ENCODE results near the gene LYZL2.

LYZL2 gene

DNA sequence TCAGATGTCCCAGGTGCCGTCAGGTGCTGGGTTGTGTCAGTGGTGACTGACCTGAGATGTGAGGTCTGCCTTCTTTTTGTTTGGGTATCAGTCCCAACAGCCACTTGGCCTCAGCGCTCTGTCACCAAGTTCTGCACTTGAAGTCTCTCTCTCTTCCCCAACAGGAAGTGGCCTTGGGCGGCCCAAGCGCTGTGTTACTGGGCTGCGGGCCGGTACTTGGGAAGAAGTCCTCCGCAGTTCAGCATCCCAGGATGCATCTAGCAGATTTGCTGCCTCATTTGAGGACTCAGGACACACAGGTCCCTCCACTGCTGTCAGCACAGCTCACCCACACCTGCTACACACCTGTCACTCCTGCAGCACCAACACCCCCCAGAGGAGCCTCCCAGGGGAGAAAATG is 40.1 kb downstream of the LYZL2 start:
- peak; percentile 35 to 49 for DNase-seq

DNA sequence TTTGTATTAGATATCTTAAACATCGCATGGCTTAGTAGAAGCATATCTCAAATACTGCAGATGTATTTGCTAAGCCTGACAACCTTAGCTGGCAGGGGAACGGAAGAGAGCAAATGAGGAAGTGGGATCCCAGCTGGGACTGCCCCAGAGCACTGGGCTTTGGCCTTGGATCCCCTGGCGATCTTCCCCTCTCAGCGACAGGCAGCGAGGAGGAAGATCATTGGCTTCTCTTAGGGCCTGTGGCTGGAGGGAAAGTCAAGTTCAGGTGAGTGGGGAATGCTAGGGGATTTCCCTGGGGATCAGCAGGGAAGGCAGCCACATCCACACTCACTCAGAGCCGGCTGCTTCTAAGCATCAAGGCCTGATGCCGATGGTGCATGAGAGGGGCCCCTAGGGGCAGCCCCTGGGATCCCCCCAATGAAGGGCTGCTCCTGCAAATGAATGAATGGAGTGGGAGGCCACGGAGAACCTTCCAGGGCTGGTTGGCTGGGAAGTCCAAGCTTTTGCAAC is 42.0 kb downstream of the LYZL2 start:
- peak; percentile 79 to 86 for DNase-seq

DNA sequence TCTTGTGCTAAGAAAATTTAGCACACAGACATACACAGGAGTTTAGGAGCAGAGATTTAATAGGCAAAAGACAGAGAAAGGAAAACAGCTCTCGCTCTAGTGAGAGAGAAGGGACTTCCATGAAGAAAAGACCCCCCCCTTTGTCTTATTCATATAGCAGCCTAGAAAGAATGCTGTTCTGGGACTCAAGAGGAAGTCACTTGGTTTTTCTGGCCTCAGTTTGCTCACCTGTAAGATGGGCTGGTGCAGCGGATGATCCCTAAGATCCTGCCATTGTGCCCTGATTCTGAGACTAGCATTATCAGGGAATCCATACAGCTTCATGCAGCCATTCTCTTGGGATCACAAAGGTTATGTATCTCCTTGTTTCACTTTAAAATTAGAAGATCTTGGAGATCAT is 42.7 kb downstream of the LYZL2 start:
- DNase-seq = no peak

DNA sequence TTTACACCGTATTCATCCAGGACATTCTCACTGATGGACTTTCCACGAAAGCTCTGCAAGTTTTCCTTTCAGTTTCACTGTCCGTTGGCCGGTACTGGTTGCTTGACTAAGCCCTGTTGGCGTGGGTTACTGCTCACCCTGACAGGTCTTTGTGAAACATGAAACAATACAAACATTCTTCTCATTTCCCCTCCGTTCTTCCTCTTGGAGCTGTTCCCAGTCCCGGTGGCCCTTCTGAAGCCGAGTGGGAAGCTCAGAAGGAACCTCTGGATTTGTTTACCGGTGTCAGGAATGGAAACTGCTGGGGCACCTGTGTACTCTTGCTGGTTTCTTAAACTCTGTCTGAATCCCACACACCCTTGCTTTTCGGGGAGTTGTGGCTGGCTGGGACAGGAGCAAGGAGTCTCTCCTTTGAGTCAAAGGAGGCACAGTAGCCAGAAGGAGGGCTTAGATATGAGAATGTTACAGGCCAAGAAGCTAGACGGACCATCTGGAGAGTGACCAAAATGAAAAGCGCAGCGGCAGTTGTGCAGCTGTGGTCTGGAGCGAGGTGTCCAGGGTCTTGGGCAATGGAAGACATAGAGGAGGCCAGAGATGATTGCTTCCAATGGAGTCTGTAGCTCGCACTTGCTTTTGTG is 45.7 kb downstream of the LYZL2 start:
- peak; percentile 61 to 73 for DNase-seq

- peak; percentile 40 to 49 for DNase-seq
Measured at GRCh38 chr10:30581779-30582380, 47.7 kb downstream of the LYZL2 start.

DNA sequence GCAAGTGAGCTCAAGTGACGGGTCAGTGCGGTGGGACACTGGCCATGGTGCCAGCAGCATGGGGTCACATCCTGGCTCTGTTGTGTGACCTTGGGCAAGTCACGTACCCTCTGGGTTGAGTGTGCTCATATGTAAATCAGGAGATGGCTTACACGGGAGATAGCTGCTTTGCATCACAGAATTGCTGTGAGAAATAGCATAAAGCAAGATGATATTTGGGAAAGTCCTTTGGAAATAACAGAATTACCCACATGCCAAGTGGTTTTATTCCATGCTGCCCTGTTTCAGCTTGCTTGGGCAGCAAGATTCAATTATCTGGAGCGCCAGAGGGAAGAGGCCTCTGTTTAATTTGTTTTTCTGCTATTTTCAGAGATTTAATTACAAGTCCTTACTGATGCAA is 48.9 kb downstream of the LYZL2 start:
- DNase-seq = no peak

DNA sequence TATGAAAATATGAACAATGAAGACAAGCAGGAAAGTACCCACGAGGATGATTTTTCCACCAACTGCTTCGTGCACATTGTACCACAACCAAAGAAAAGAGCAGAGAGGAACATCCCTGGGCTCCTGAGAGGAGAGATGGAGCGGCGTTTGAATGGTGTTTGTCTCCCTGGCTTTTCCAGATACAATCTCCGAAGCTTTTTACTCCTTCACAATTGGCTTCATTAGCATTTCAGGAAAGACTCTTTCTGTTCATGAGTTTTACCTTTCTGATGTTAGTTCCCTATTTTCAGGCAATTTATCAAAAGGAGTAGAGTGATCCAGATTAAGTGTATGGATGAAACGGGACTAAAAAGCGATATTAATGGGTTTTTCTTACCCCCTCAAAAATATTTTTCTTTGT is 49.3 kb downstream of the LYZL2 start:
- no peak for DNase-seq

DNA sequence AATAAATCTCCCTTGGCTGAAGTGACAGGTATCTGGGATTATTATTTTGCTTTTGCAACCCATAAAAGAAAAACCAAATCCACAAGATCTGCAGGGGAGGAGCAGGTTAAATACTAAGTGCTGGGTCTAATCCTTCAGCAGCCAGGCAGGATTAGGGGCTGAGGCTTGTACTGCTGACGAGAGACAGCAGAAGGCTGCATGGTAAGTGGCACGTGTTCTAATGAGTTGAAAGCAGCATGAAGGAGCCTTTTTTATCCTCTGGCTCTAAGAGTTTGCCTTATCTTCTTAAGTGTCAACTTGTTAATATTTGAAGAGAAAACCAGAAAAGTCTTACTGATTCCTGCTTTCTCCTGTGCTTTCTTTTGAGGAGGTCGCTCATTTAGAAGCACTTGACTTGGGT is 50.0 kb downstream of the LYZL2 start:
- no peak for DNase-seq

GRCh38 chr10:30577048-30577447 is 52.5 kb downstream of the LYZL2 start:
- DNase-seq = no peak

- no peak for DNase-seq
Measured at GRCh38 chr10:30576641-30577040, 52.9 kb downstream of the LYZL2 start.

DNA sequence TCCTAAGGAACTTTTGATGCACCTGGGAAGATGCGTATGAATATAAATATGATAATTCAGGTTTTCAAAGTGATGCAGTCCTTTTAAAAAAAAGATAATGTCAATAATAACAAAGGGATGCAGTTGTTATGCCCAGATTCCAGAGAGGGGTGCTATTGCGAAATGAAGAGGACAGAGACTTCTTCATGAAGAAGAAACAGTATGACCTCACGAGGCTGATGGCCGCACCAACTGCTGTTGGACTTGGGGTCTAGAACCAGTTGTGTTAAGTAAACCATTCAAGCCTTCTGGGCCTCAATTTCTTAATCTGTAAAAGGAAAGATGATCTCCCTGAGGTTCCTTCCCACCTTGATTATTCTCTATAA is 55.1 kb downstream of the LYZL2 start:
- DNase-seq = no peak

GRCh38 chr10:30573721-30574431 is 55.7 kb downstream of the LYZL2 start:
- peak; percentile 71 to 80 for DNase-seq

- no peak for DNase-seq
Measured at GRCh38 chr10:30565449-30565848, 64.1 kb downstream of the LYZL2 start.

- DNase-seq = no peak
Measured at GRCh38 chr10:30562787-30563186, 66.8 kb downstream of the LYZL2 start.
